HEK293 (cell line): ENCODE measurements around the gene SRMS.

ENCODE experiments used
- CTCF ChIA-PET: fragments of 350-600 bp; formaldehyde crosslinking; extraction: SDS; loops from one replicate; lab custom pipeline; 2021; ENCODE audit warnings: antibody characterized with exemption; lab: Yijun Ruan, JAX
- POLR2A ChIA-PET: fragments of 300-600 bp; formaldehyde crosslinking; extraction: SDS; loops from one replicate; lab custom pipeline; 2020; ENCODE audit warnings: antibody characterized with exemption, inconsistent platforms; lab: Yijun Ruan, JAX
- H3K27ac ChIP-seq: fragments of 200-500 bp; sonication (Bioruptor generic); 2 replicates; pipeline ENCODE4 v1.5.1; 2014; ENCODE audit warnings: low read depth, low read length, control low read depth, inconsistent platforms; ENCODE audit errors: extremely low read depth
- H3K36me3 ChIP-seq, 2 experiments: fragments of 200-500 bp in 1 of 2; sonication (Bioruptor generic) in 1 of 2; 1 replicate in 1 of 2; 2 replicates in 1 of 2; pipeline ENCODE4 v1.5.1; 2014 to 2017; ENCODE audit warnings: inconsistent platforms in 2 of 2, low read length in 2 of 2; ENCODE audit not compliant: control insufficient read depth in 2 of 2, insufficient read depth in 1 of 2
- H3K4me1 ChIP-seq: fragments of 200-500 bp; sonication (Bioruptor generic); 2 replicates; pipeline ENCODE4 v1.5.1; 2014; ENCODE audit warnings: mild to moderate bottlenecking, low read length, inconsistent platforms; ENCODE audit not compliant: control insufficient read depth, insufficient read depth
- H3K4me3 ChIP-seq: 2 replicates; pipeline ENCODE4 v1.5.1; 2011; ENCODE audit warnings: low read depth, mild to moderate bottlenecking, control low read depth, low read length, moderate library complexity
- H3K9me3 ChIP-seq: fragments of 200-500 bp; sonication (Bioruptor generic); 2 replicates; pipeline ENCODE4 v1.5.1; 2014; ENCODE audit warnings: low read depth, low read length, inconsistent platforms; ENCODE audit not compliant: control insufficient read depth, insufficient read depth
- GLIS1 ChIP-seq: fragments of 450-650 bp; formaldehyde crosslinking; IDR thresholded peaks from 2 replicates; pipeline ENCODE4 v1.5.1; 2016; ENCODE audit warnings: missing biosample characterization, missing genetic modification characterization
- GLIS2 ChIP-seq: fragments of 450-650 bp; formaldehyde crosslinking; IDR thresholded peaks from 2 replicates; pipeline ENCODE4 v1.5.1; 2016; ENCODE audit warnings: missing biosample characterization, missing genetic modification characterization
- PRDM1 ChIP-seq: fragments of 450-650 bp; formaldehyde crosslinking; IDR thresholded peaks from 2 replicates; pipeline ENCODE4; 2016; ENCODE audit warnings: missing biosample characterization, missing genetic modification characterization
- ZFP37 ChIP-seq: fragments of 450-650 bp; formaldehyde crosslinking; IDR thresholded peaks from 2 replicates; pipeline ENCODE4 v1.5.1; 2016; ENCODE audit warnings: missing biosample characterization, missing genetic modification characterization
- ZNF133 ChIP-seq: fragments of 450-650 bp; formaldehyde crosslinking; IDR thresholded peaks from 2 replicates; pipeline ENCODE4 v1.5.1; 2016; ENCODE audit warnings: missing biosample characterization, missing genetic modification characterization
- ZNF24 ChIP-seq: fragments of 450-650 bp; formaldehyde crosslinking; IDR thresholded peaks from 2 replicates; pipeline ENCODE4 v1.5.1; 2016; ENCODE audit warnings: missing biosample characterization, missing genetic modification characterization
- ZNF449 ChIP-seq: fragments of 450-650 bp; formaldehyde crosslinking; IDR thresholded peaks from 2 replicates; pipeline ENCODE4 v1.5.1; 2017; ENCODE audit warnings: missing biosample characterization, mild to moderate bottlenecking, missing genetic modification characterization, moderate library complexity
- TF ChIP-seq, protein P1 (sequence below): fragments of 450-650 bp; formaldehyde crosslinking; IDR thresholded peaks from 2 replicates; pipeline ENCODE4 v1.5.1; 2016; ENCODE audit warnings: missing biosample characterization, missing genetic modification characterization

SRMS gene

GRCh38 chr20:63579017-63579694 lies 31.6 kb upstream of the SRMS start:
- peak; percentile 96 for TF ChIP-seq GLIS1 (tag by site-specific recombination)
- no peak for TF ChIP-seq ZNF449 (tag by site-specific recombination)
- Histone ChIP-seq H3K36me3 (no peaks in the 10 kb centered on the region), H3K9me3 (no peaks in the 10 kb centered on the region), H3K4me1 (0 out of 2 replicates have a peak, but pooled peaks cover 3% of the 10 kb centered on the region), H3K27ac (no peak overlapping the region), H3K4me3 (no peak overlapping the region)
- CTCF ChIA-PET, result interaction anchor here (0.5 to 1.0 kb wide), 2 partner anchors 104 to 395 kb away, joined by 3 read pairs; no protein-coding TSS in a partner anchor
- POLR2A ChIA-PET, result no interaction called here

DNA sequence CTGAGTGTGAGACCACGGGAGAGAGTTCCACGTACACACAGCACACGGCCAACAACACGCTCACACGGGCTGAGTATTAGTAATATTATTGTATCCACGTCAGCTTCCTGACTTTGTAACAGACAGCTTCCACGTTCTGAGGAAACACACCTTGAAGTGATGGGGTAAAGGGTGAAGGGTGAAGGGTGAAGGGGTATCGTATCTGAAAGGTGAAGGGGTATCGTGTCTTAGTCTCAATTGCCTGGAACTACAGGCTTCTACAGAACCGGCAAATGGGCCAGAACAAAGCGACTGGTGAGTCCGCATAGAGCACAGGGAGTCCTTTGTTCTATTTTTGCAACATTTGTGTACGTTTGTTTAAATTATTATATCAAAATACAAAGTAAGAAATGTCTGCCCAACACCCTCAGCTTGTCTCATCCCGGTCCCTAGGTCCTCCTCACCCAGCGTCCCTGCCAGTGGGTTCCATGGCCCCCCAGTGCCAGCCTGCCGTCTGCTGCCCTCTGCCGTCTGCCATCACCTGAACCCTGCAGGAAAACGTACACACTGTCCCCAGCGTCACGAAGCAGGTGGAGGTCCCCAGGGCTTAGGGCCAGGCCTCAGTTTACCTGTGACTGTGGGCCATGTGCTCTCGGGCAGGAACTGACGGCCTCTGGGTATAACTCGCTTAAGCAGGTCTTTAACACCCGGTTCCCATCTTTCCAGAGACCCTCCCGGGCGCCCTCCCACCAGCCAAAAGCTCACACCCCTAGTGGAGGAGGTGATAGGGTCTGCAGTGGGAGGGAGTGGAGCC lies 30.9 kb upstream of the SRMS start:
- Histone ChIP-seq H3K4me3 (no peak overlapping the region), H3K9me3 (no peaks in the 10 kb centered on the region), H3K27ac (no peak overlapping the region), H3K36me3 (no peaks in the 10 kb centered on the region), H3K4me1 (0 out of 2 replicates have a peak, but pooled peaks cover 3% of the 10 kb centered on the region)
- CTCF ChIA-PET, result interaction anchor here (1.0 kb wide), 1 partner anchor 396 kb away, joined by 3 read pairs; no protein-coding TSS in a partner anchor
- TF ChIP-seq ZFP37 (tag by site-specific recombination), result no peak
- 0 out of 2 replicates have a peak, but pooled peaks have one; percentile 27 for TF ChIP-seq GLIS2 (tag by site-specific recombination)
- TF ChIP-seq, all 188 proteins: peak for 1
- POLR2A ChIA-PET, result no interaction called here

GRCh38 chr20:63577317-63577894 lies 29.9 kb upstream of the SRMS start:
- ChIA-PET POLR2A (no interaction called here), CTCF (no interaction called here)
- TF ChIP-seq ZNF24 (tag by site-specific recombination), result no peak
- H3K27ac ChIP-seq, result no peak overlapping the region
- no peaks in the 10 kb centered on the region for H3K9me3 ChIP-seq
- H3K36me3 ChIP-seq, result peaks cover 0 to 1% of the 10 kb centered on the region in 2 experiments; a peak in 1 of 3 replicates
- H3K4me3 ChIP-seq, result no peak overlapping the region
- H3K4me1 ChIP-seq, result 0 out of 2 replicates have a peak, but pooled peaks cover 3% of the 10 kb centered on the region

DNA sequence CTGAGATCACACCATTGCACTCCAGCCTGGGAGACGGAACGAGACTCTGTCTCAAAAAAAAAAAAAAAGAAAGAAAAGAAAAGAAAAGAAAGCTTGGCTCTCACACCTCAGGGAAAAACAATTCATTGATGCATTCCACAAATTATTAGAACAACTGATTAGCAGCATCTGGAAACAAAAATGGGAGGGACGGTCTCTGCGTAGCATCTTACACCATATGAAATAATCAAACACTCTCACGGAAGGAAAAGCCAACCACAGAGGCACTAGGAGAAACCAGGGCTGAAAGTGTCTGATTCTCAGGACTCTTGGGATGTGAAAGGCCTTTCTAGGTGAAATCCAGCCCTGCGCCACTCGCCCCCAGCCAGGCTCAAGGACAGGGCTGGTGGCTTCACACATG lies 28.8 kb upstream of the SRMS start:
- Histone ChIP-seq H3K4me3 (no peak overlapping the region), H3K4me1 (0 out of 2 replicates have a peak, but pooled peaks cover 3% of the 10 kb centered on the region), H3K9me3 (no peaks in the 10 kb centered on the region), H3K27ac (no peak overlapping the region), H3K36me3 (peaks cover 0 to 3% of the 10 kb centered on the region in 2 experiments; a peak in 1 of 3 replicates)
- ChIA-PET CTCF (no interaction called here), POLR2A (interaction anchor here (0.6 kb wide), 1 partner anchor 27 kb away, joined by 4 read pairs; no protein-coding TSS in a partner anchor)
- TF ChIP-seq ZNF133 (tag by site-specific recombination), result no peak
- peak; percentile 93 for TF ChIP-seq PRDM1
- TF ChIP-seq, protein P1, sequence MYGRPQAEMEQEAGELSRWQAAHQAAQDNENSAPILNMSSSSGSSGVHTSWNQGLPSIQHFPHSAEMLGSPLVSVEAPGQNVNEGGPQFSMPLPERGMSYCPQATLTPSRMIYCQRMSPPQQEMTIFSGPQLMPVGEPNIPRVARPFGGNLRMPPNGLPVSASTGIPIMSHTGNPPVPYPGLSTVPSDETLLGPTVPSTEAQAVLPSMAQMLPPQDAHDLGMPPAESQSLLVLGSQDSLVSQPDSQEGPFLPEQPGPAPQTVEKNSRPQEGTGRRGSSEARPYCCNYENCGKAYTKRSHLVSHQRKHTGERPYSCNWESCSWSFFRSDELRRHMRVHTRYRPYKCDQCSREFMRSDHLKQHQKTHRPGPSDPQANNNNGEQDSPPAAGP (tag by site-specific recombination), result no peak
